ENCODE measurements around the gene CCDC18.
"Not testable (repeated sequence)": the region's sequence is repeated elsewhere in the genome, so short reads cannot be mapped to it uniquely, and the experiment has no call there.

Gene CCDC18

DNA sequence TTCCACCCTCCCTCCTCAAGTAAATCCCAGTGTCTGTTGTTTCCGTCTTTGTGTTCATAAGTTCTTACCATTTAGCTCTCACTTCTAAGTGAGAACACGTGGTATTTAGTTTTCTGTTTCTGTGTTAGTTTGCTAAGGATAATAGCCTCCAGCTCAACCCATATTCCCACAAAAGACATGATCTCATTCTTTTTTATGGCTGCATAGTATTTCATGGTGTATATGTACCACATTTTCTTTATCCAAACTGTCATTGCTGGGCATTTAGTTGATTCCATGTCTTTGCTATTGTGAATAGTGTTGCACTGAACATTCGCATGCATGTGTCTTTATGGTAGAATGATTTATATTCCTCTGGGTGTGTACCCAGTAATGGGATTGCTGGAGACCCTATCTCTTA is 5.9 kb upstream of the CCDC18 start:
- DNase-seq (ENCODE audit: low read depth, low spot score), result not testable (repeated sequence)

DNA sequence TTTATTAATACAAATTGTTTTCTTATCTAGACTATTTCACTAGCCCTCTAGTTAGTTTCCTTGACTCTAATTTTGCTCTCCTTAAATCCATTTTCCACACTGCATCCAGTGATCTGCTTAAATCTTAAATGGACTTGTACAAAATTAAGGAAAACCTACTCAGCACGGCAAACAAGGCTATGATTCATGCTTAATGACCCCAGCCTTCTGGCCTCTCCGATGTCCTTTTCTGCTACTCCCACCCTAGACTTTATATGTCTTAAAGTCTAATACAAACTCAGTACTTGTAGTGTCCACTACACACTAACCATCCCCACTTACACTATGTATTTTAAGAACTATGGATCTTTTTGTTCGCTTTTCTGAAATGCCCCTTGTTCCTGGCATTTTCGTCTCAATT is 2.5 kb upstream of the CCDC18 start:
- no peak for DNase-seq (ENCODE audit: low read depth, low spot score)

DNA sequence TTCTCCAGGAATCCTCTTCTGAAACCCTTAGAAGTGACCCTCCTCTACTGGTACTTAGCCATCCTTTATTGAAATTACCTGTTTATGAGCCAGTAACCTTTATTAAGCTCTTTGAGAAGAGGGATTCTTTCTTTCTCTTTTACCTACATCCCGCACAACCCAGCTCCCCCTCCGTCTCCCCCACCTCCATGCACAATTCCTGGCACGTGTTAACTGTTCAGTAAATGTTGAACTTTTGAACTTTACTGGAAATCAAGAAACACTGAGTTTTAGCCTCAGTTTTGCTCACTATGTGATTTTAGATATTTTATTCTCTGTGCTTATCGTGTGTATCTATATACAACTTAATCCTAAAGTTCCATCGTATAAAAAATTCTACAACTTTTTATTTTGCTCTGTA is 2.1 kb upstream of the CCDC18 start:
- no peak for DNase-seq (ENCODE audit: low read depth, low spot score)

GRCh38 chr1:93179886-93180722 is 420 bp upstream of the CCDC18 start, which contains the start of gene TMED5:
TMED5 (minus strand) TSS chr1:93180413; CDS start chr1:93180242, 171 bp downstream.
- DNase-seq (ENCODE audit: low read depth, low spot score), result peak; percentile 99

- no peak for DNase-seq (ENCODE audit: low read depth, low spot score)
Observed at GRCh38 chr1:93186667-93187066, 6.1 kb downstream of the CCDC18 start.

DNA sequence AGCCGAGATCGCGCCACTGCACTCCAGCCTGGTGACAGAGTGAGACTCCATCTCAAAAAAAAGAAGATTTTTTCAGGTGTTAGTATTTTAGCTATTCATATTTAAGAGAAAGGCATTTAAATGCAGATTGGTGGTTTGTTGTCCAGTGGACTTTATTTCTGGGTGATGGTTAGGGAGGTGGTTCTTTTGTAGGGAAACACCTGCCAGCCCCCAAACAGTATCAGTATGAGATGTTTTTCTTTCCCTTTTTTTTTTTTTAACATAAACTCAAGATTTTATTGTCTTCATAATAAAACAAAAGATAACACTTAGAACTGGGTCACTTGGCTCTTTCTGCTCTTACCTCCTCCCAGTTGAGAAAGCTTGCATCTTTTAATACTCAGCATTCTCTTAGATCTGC is 9.9 kb downstream of the CCDC18 start:
- DNase-seq (ENCODE audit: low read depth, low spot score), result no peak

DNA sequence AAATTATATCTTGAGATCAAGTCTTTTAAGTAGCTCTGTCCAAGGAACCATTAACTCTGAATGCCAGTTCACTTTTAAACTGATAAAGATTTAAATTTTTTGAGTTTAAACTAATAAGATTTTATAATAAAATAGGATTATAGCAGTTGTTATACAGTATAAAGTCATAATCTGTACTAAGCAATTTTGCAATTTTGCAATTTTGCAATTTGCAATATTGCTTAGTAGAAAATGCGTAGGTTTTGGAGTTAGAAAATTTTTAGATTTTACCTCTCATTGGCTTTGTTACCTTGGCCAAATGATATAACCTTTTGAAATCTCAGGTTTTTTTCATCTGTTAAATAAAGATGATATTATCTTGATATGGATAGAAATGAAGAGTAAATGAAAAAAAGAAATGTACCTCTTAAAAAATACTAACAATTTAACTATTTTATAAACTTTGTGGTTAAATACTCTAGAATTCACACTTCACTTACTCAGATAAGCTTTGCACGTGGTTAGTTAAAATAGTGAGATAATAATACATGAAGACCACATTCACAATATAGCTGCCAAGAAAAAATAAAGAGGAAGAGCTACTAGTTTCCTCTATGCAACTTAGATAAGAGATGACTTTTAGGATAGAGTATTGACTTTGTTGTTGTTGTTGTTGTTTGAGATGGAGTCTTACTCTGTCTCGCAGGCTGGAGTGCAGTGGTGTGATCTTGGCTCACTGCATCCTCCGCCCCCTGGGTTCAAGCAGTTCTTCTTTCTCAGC is 13.9 kb downstream of the CCDC18 start:
- no peak for DNase-seq (ENCODE audit: low read depth, low spot score)

GRCh38 chr1:93196591-93196990 is 16.1 kb downstream of the CCDC18 start:
- DNase-seq (ENCODE audit: low read depth, low spot score), result no peak

DNA sequence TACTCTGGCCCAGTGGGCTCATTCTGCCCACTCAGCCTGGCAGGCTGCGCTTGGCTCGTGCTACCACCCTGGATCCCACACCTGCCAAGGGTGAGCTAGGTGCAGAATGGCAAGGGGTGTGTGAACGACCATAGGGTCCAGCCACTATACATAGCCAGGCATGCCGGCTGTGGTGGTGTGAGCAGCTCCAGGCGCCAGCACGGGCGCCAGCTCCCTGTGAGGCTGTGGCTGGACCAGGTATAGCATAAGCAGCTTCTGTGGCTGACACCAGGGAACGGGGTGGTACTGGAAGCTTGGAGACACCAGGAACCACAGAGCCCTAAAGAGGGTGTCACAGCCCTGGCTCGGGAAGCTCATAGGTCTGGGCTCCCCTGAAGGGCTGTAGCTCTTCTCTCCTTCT is 18.6 kb downstream of the CCDC18 start:
- no peak for DNase-seq (ENCODE audit: low read depth, low spot score)

- DNase-seq (ENCODE audit: low read depth, low spot score), result no peak
Observed at GRCh38 chr1:93200086-93200620, 19.6 kb downstream of the CCDC18 start.

- DNase-seq (ENCODE audit: low read depth, low spot score), result no peak
Observed at GRCh38 chr1:93200714-93201113, 20.2 kb downstream of the CCDC18 start.

- no peak for DNase-seq (ENCODE audit: low read depth, low spot score)
Observed at GRCh38 chr1:93205892-93206566, 25.5 kb downstream of the CCDC18 start.

DNA sequence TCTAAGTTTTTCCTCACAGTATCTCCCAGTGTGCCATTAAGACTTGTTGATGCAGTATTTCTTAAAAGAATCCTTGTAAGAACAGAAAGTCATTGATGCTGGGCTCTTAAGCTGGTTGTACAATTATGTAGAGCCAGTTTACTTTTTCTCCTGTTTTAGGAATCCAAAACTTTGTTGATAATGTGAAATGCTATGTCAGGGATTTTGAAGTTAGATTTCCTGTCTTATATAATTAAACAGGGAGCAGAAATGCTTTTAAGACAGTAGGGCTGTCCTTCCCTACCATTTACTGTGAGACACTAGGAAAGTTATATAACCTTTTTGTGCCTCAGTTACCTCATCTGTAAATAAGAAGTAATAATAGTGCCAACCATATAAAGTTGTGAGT is 26.0 kb downstream of the CCDC18 start:
- no peak for DNase-seq (ENCODE audit: low read depth, low spot score)

GRCh38 chr1:93207211-93207610 is 26.7 kb downstream of the CCDC18 start:
- no peak for DNase-seq (ENCODE audit: low read depth, low spot score)

- no peak for DNase-seq (ENCODE audit: low read depth, low spot score)
Observed at GRCh38 chr1:93215322-93215721, 34.8 kb downstream of the CCDC18 start.

- no peak for DNase-seq (ENCODE audit: low read depth, low spot score)
Observed at GRCh38 chr1:93219443-93219842, 38.9 kb downstream of the CCDC18 start.

GRCh38 chr1:93220716-93221115 is 40.2 kb downstream of the CCDC18 start:
- DNase-seq (ENCODE audit: low read depth, low spot score), result not testable (repeated sequence)

GRCh38 chr1:93221913-93222312 is 41.4 kb downstream of the CCDC18 start:
- no peak for DNase-seq (ENCODE audit: low read depth, low spot score)

GRCh38 chr1:93223023-93223675 is 42.6 kb downstream of the CCDC18 start:
- DNase-seq (ENCODE audit: low read depth, low spot score), result no peak

DNA sequence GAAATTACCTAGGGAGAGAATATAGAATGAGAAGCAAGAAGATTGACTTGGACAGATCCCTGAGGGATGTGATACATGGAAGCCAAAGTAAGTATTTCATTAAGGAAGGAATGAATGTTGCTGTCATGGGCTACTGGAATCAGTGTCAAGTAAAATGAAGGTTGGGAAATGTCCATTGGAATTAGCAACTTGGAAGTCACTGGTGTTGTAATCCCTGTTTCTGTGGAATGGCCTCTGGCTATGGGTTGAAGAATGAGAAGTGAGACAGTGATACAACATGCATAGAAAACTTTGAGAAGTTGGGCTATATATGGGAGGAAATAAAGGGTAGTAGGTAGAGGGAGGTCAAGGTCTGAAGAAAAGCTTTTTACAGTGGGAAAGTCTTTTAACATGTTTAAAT is 54.7 kb downstream of the CCDC18 start:
- DNase-seq (ENCODE audit: low read depth, low spot score), result no peak

DNA sequence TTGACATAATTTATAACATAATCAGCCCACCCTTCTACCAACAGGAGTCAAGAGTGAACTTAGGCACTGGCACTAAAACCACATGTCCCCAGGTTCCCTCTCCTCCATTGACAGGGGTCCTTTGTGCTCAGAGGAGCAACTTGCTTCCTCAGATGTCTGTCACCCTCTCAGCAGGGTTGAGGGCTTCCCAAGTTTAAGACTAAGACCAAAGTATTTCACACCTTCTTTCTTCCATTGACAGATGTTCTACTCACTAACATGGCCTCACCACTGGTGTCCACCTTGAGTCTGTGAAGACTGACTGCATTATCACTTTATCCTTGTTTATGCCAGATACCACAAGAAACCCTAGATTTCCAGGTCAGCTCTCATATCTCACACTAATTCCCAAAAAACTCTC is 56.5 kb downstream of the CCDC18 start:
- no peak for DNase-seq (ENCODE audit: low read depth, low spot score)

- DNase-seq (ENCODE audit: low read depth, low spot score), result no peak
Observed at GRCh38 chr1:93238425-93238824, 57.9 kb downstream of the CCDC18 start.

All from ELF-1 (cell line).